Astrocyte (in vitro differentiated cells and primary cell): ENCODE measurements around the gene PHAF1. TPM values are rescaled to one million over a fixed set of nuclear protein-coding genes. Genes with fewer than 3 reads are reported as not detected.
A peak's percentile ranks its signal among the peaks of the same experiment; 100 is the strongest.

Source experiments
- DNase-seq: peaks from one replicate; pipeline ENCODE4 v3.0.0-alpha.2; 2010; ENCODE audit warnings: low read depth
- FAIRE-seq: peaks from 2 replicates; lab custom pipeline; 2011; peaks lifted over from hg19 to GRCh38; lab: Jason Lieb, UNC
- H2AFZ ChIP-seq: 2 replicates; pipeline ENCODE4 v1.6.0; 2012; ENCODE audit warnings: low read depth, low read length, inconsistent platforms
- H3K27ac ChIP-seq: 2 replicates; pipeline ENCODE4 v1.5.1; 2011; ENCODE audit warnings: low read depth, low read length, inconsistent platforms
- H3K27me3 ChIP-seq: 2 replicates; pipeline ENCODE4 v1.6.0; 2011; ENCODE audit warnings: low read length, inconsistent platforms; ENCODE audit not compliant: insufficient read depth
- H3K36me3 ChIP-seq: 2 replicates; pipeline ENCODE4 v1.5.1; 2011; ENCODE audit warnings: low read length, inconsistent platforms; ENCODE audit not compliant: insufficient read depth
- H3K4me1 ChIP-seq: 2 replicates; pipeline ENCODE4 v1.5.1; 2011; ENCODE audit warnings: low read length, inconsistent platforms; ENCODE audit not compliant: insufficient read depth
- H3K4me2 ChIP-seq: 2 replicates; pipeline ENCODE4 v1.6.0; 2012; ENCODE audit warnings: low read length, inconsistent platforms
- H3K4me3 ChIP-seq: 2 replicates; pipeline ENCODE4 v1.5.1; 2011; ENCODE audit warnings: low read depth, mild to moderate bottlenecking, low read length, inconsistent platforms; ENCODE audit not compliant: insufficient read depth
- H3K79me2 ChIP-seq: 2 replicates; pipeline ENCODE4 v1.6.0; 2012; ENCODE audit warnings: mild to moderate bottlenecking, low read length, inconsistent platforms; ENCODE audit not compliant: insufficient read depth
- H3K9ac ChIP-seq: 2 replicates; pipeline ENCODE4 v1.6.0; 2012; ENCODE audit warnings: mild to moderate bottlenecking, low read length, inconsistent platforms
- H3K9me3 ChIP-seq: 2 replicates; pipeline ENCODE4 v1.5.1; 2012; ENCODE audit warnings: low read depth, mild to moderate bottlenecking, low read length, inconsistent platforms; ENCODE audit not compliant: insufficient read depth
- H4K20me1 ChIP-seq: 2 replicates; pipeline ENCODE4 v1.6.0; 2012; ENCODE audit warnings: low read length, inconsistent platforms; ENCODE audit not compliant: insufficient read depth
- H3K27ac Mint-ChIP-seq: one replicate; pipeline ENCODE4 v1.8.0; 2021; ENCODE audit warnings: mild to moderate bottlenecking, mixed read lengths; ENCODE audit not compliant: unreplicated experiment
- H3K27me3 Mint-ChIP-seq: one replicate; pipeline ENCODE4 v1.8.0; 2021; ENCODE audit warnings: low read depth, mixed read lengths; ENCODE audit not compliant: unreplicated experiment
- H3K36me3 Mint-ChIP-seq: one replicate; pipeline ENCODE4 v1.8.0; 2021; ENCODE audit warnings: low read depth, mixed read lengths; ENCODE audit not compliant: unreplicated experiment
- H3K4me1 Mint-ChIP-seq: one replicate; pipeline ENCODE4 v1.8.0; 2021; ENCODE audit warnings: low read depth, mixed read lengths; ENCODE audit not compliant: unreplicated experiment
- H3K4me3 Mint-ChIP-seq: one replicate; pipeline ENCODE4 v1.8.0; 2021; ENCODE audit warnings: mild to moderate bottlenecking, moderate library complexity, mixed read lengths; ENCODE audit not compliant: unreplicated experiment
- H3K9me3 Mint-ChIP-seq: one replicate; pipeline ENCODE4 v1.8.0; 2021; ENCODE audit warnings: mild to moderate bottlenecking, mixed read lengths; ENCODE audit not compliant: unreplicated experiment
- EZH2 ChIP-seq: IDR thresholded peaks from 2 replicates; pipeline ENCODE4 v1.6.1; 2012; ENCODE audit warnings: mild to moderate bottlenecking, low read length, inconsistent platforms; ENCODE audit not compliant: insufficient read depth
- total RNA-seq: library from RNA; stranded (reverse); gene quantifications from 2 replicates; pipeline ENCODE4 v1.2.1, GENCODE V29; 2021
- TF ChIP-seq, protein P1 (sequence below): IDR thresholded peaks from 2 replicates; pipeline ENCODE4 v1.5.1; 2011; ENCODE audit warnings: low read depth, mild to moderate bottlenecking, inconsistent platforms, low read length, moderate library complexity; ENCODE audit not compliant: insufficient read depth

Gene PHAF1
- total RNA-seq, 1 donor from 2014 or later, result 17.1 TPM

DNA sequence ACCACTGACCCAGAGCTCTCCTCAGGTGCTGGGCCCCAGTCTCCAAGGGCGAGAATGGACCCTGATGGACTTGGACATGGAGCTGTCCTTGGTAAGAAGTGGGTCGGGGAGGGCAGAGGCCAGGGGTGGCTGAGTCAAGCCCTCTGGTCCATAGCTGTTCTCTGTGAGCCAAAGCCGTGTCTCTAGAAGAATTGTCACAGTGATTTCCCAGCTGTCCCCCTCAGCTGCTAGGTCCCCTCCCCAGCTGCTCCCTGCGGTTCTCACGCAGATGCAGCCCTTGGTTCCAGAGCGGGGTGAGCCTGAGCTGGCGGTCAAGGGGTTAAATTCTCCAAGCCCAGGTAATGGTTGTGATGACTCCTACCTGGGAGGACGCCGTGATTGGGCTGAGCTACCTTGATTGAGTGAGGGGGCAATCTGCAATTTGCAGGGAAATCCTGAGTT lies 59.3 kb downstream of the PHAF1 start:
- Histone ChIP-seq H3K9me3 (no peaks in the 10 kb centered on the region), H3K4me3 (no peak overlapping the region), H3K9ac (no peak overlapping the region), H4K20me1 (peaks cover 11% of the 10 kb centered on the region), H3K79me2 (no peaks in the 10 kb centered on the region), H3K4me2 (no peak overlapping the region), H3K27ac (no peak overlapping the region), H2AFZ (no peak overlapping the region), H3K4me1 (peaks cover 23% of the 10 kb centered on the region), H3K36me3 (no peaks in the 10 kb centered on the region), H3K27me3 (peaks cover 41% of the 10 kb centered on the region)
- FAIRE-seq (no peak), DNase-seq (no peak)
- peaks cover 23% of the 10 kb centered on the region for H3K4me1 Mint-ChIP-seq
- peaks cover 48% of the 10 kb centered on the region for H3K27me3 Mint-ChIP-seq
- H3K36me3 Mint-ChIP-seq, result peaks cover 7% of the 10 kb centered on the region
- TF ChIP-seq EZH2, result no peak
- TF ChIP-seq, protein P1, sequence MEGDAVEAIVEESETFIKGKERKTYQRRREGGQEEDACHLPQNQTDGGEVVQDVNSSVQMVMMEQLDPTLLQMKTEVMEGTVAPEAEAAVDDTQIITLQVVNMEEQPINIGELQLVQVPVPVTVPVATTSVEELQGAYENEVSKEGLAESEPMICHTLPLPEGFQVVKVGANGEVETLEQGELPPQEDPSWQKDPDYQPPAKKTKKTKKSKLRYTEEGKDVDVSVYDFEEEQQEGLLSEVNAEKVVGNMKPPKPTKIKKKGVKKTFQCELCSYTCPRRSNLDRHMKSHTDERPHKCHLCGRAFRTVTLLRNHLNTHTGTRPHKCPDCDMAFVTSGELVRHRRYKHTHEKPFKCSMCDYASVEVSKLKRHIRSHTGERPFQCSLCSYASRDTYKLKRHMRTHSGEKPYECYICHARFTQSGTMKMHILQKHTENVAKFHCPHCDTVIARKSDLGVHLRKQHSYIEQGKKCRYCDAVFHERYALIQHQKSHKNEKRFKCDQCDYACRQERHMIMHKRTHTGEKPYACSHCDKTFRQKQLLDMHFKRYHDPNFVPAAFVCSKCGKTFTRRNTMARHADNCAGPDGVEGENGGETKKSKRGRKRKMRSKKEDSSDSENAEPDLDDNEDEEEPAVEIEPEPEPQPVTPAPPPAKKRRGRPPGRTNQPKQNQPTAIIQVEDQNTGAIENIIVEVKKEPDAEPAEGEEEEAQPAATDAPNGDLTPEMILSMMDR, result no peak
- peak overlapping the region; percentile 45 for H3K4me3 Mint-ChIP-seq
- no peak overlapping the region for H3K27ac Mint-ChIP-seq
- H3K9me3 Mint-ChIP-seq, result no peaks in the 10 kb centered on the region

DNA sequence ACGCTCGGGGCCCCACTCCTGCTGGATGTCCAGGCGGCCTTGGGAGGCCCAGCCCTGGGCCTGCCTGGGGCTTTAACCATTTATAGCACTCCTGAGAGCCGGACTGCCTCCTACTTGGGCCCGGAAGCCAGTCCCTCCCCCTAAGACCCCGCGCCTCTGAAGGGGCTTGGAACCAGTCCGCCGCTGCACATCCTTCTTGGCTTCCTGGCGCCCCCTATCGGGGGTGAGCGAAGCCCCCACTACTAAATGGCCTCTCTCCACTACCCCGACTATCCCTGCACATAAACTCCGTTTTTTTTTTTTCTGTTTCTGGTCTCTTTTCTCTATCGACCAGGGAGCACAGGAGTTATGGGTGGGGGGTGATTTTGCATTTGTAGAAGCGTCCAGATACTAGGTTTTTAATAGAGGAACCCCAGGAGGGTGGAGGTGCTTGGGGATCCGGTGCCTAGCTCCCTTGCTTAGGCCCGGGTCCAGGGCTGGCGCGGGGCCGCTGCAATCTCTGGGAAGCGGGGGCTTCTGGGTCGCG lies 60.0 kb downstream of the PHAF1 start:
- Histone ChIP-seq H3K4me3 (peak overlapping the region; percentile 58), H4K20me1 (peaks cover 10% of the 10 kb centered on the region), H3K27me3 (peaks cover 38% of the 10 kb centered on the region), H2AFZ (peak overlapping the region; percentile 74), H3K4me1 (peaks cover 29% of the 10 kb centered on the region), H3K79me2 (no peaks in the 10 kb centered on the region), H3K9ac (peak overlapping the region; percentile 68), H3K36me3 (no peaks in the 10 kb centered on the region), H3K4me2 (peak overlapping the region; percentile 87), H3K27ac (peak overlapping the region; percentile 29), H3K9me3 (no peaks in the 10 kb centered on the region)
- TF ChIP-seq, protein P1, result peak; percentile 55
- no peak for TF ChIP-seq EZH2
- Mint-ChIP-seq H3K9me3 (no peaks in the 10 kb centered on the region), H3K4me1 (peaks cover 23% of the 10 kb centered on the region), H3K36me3 (peaks cover 7% of the 10 kb centered on the region), H3K4me3 (peak overlapping the region; percentile 77), H3K27ac (peak overlapping the region; percentile 95), H3K27me3 (peaks cover 45% of the 10 kb centered on the region)
- no peak for FAIRE-seq
- no peak for DNase-seq

DNA sequence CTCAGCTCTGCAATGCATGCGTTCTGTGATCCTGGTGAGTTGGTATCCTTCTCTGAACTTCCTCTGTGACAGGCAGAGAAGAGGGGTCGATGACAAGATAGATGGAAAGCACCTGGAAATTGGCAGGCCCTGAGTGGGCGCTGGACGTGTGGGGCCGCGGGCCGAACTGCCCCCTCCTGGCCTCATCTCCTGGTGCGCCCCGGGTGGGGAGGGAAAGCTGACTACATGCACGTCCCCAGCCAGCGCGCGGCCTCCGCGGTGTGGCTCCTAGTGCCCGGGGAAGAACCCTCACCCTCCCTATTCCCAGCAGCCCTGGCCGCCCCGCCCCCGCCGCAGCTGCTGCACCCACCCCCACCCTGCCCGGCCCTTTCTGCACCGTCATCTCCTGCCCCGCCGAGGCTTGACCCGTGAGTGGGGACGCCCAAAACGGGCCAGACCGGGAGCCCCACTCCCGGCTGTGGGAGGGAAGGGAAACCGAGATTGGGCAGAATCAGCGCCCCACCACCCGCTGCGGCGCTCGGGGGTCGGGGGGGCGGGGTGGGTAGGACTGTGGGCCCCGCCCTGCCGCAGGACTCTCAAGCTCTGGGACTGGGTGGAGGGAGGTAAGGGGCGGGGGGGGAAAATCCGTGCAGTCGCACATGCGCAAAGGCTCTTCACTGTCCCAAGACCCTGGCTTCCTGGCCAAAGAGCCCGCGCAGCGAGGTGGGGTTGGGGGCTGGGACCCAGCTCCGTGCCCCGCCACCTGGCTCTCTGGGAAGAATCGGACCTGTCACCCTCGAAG lies 60.6 kb downstream of the PHAF1 start, which contains the start of gene NOL3:
TSS of gene NOL3 (plus strand) at position 371 of the 781 bp plus-strand sequence.
- Histone ChIP-seq H3K36me3 (no peaks in the 10 kb centered on the region), H3K4me2 (peak within 1 kb of the TSS; percentile 87), H3K4me1 (peaks cover 31% of the 10 kb centered on the region), H3K27me3 (peaks cover 32% of the 10 kb centered on the region), H2AFZ (peak within 1 kb of the TSS; percentile 74), H4K20me1 (peaks cover 10% of the 10 kb centered on the region), H3K9ac (peak within 1 kb of the TSS; percentile 70), H3K9me3 (no peaks in the 10 kb centered on the region), H3K27ac (peak within 1 kb of the TSS; percentile 29), H3K79me2 (no peaks in the 10 kb centered on the region), H3K4me3 (peak within 1 kb of the TSS; percentile 58)
- H3K4me1 Mint-ChIP-seq, result peaks cover 23% of the 10 kb centered on the region
- no peak for FAIRE-seq
- DNase-seq, result peak; percentile 66
- H3K9me3 Mint-ChIP-seq, result no peaks in the 10 kb centered on the region
- peak within 1 kb of the TSS; percentile 95 for H3K27ac Mint-ChIP-seq
- H3K27me3 Mint-ChIP-seq, result peaks cover 40% of the 10 kb centered on the region
- peak within 1 kb of the TSS; percentile 81 for H3K4me3 Mint-ChIP-seq
- no peak for TF ChIP-seq EZH2
- TF ChIP-seq, protein P1, result no peak
- peaks cover 7% of the 10 kb centered on the region for H3K36me3 Mint-ChIP-seq
